ENCODE results near the gene TGFBR2.

Gene TGFBR2

DNA sequence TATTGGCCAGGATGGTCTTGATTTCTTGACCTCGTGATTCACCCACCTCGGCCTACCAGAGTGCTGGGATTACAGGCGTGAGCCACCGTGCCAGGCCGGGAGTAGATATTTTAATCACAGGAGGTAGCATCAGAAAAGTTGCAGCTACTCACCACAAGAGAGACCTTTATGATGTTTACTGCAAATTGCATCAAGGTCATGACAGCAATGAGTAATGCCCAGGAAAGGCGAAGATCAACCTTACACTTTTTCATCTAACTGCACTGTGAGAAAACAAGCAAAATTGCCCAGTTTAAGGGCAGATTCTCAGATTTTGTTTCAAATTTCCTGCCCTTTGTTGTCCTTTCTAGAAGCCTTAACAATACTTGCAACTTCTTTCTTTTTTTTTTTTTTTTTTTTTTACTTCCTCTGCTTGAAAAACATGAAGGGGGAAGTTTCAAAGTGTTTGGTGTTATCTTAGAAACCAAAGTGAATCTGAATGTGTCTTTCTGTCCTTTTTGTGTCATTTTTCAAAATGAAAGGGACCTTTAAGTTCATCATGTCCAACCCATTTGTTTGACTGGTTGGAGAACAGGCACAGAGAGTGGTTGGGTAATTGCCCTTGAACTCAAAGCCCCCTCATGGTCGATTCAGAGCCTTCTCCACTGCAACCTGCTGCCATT, 25.0 kb downstream of the TGFBR2 start:
- H3K27me3 ChIP-seq (replicated peaks) = no peaks in the 10 kb centered on the region
- TF ChIP-seq, protein P1, sequence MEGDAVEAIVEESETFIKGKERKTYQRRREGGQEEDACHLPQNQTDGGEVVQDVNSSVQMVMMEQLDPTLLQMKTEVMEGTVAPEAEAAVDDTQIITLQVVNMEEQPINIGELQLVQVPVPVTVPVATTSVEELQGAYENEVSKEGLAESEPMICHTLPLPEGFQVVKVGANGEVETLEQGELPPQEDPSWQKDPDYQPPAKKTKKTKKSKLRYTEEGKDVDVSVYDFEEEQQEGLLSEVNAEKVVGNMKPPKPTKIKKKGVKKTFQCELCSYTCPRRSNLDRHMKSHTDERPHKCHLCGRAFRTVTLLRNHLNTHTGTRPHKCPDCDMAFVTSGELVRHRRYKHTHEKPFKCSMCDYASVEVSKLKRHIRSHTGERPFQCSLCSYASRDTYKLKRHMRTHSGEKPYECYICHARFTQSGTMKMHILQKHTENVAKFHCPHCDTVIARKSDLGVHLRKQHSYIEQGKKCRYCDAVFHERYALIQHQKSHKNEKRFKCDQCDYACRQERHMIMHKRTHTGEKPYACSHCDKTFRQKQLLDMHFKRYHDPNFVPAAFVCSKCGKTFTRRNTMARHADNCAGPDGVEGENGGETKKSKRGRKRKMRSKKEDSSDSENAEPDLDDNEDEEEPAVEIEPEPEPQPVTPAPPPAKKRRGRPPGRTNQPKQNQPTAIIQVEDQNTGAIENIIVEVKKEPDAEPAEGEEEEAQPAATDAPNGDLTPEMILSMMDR (IDR thresholded peaks at IDR 0.05; ENCODE audit: low read depth, low read length, missing control alignments) = peak; percentile 8
- no peak overlapping the region for H3K4me3 ChIP-seq (ENCODE audit: low read depth, low read length)
- peak overlapping the region; percentile 48 for H3K27ac ChIP-seq
- DNase-seq = peak; percentile 40
- H3K36me3 ChIP-seq (replicated peaks) = peaks cover 10% of the 10 kb centered on the region
- in situ Hi-C loops (cut with HindIII; ENCODE audit: low pct_ligation_motif_present, low sequenced_read_pairs) = no loop called here

DNA sequence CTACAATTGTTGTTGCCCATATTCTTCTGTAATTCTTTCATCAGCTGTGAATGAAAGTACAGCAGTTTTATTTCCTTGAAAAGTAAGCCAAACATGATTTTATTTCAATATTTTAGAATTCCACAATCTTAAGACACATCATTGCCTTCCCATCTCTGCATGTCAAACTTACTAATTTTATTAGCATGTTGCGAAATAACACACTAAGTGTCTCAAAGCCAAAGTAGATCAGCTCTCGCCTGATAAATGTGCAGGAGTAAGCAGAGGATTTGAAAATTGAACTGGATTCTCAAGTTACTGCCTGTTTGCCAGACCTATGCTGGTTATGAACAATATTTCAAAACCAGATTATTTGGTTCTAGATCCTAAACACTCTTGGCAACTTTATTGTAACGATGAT, 25.7 kb downstream of the TGFBR2 start:
- peaks cover 10% of the 10 kb centered on the region for H3K36me3 ChIP-seq (replicated peaks)
- TF ChIP-seq, protein P1 (IDR thresholded peaks at IDR 0.05; ENCODE audit: low read depth, low read length, missing control alignments) = no peak
- H3K27ac ChIP-seq = no peak overlapping the region
- no peak for DNase-seq
- no peak overlapping the region for H3K4me3 ChIP-seq (ENCODE audit: low read depth, low read length)
- in situ Hi-C loops (cut with HindIII; ENCODE audit: low pct_ligation_motif_present, low sequenced_read_pairs) = no loop called here
- no peaks in the 10 kb centered on the region for H3K27me3 ChIP-seq (replicated peaks)

DNA sequence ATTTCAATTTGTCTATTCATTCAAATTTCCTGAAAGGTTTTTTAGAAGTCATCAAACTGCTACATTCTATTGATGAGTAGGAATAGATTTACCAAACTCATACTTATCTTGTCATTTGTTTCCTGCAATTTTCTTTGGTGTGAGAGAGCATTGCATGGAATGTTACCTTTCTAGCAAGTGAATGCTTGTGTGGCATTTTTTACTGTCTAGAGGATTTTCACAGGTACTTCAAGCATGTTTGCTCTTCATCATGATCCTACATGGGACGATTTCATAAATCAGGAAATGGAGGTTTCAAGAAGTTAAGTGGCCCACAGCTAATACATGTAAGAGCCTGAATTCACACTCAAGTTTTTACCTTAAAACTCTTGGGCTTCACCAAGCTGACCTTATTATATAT, 26.1 kb downstream of the TGFBR2 start:
- Histone ChIP-seq H3K36me3 (replicated peaks) (peaks cover 10% of the 10 kb centered on the region), H3K27me3 (replicated peaks) (no peaks in the 10 kb centered on the region), H3K4me3 (ENCODE audit: low read depth, low read length) (no peak overlapping the region), H3K27ac (no peak overlapping the region)
- in situ Hi-C loops (cut with HindIII; ENCODE audit: low pct_ligation_motif_present, low sequenced_read_pairs) = no loop called here
- TF ChIP-seq, protein P1 (IDR thresholded peaks at IDR 0.05; ENCODE audit: low read depth, low read length, missing control alignments) = no peak
- no peak for DNase-seq

DNA sequence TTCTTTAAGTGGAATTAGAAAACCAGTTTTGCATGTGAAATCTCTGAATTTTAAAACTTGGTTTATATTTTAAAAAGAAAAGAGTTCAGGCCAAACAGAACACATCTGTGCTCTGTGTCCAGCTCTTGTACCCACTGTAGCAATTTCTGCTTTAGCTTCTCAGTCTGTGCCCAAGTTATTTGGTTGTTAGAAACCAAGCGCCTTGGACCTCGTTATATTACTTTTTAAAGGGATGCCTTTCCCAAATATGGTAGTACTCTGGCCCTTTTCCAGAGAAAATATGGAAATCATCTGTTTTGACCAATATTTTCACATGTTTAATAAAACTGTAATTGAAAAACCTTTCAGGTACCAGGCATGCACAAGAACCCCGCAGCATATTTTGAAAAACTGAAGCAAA, 27.3 kb downstream of the TGFBR2 start:
- Histone ChIP-seq H3K27ac (no peak overlapping the region), H3K4me3 (ENCODE audit: low read depth, low read length) (no peak overlapping the region), H3K27me3 (replicated peaks) (no peaks in the 10 kb centered on the region), H3K36me3 (replicated peaks) (peaks cover 10% of the 10 kb centered on the region)
- DNase-seq = no peak
- in situ Hi-C loops (cut with HindIII; ENCODE audit: low pct_ligation_motif_present, low sequenced_read_pairs) = no loop called here
- TF ChIP-seq, protein P1 (IDR thresholded peaks at IDR 0.05; ENCODE audit: low read depth, low read length, missing control alignments) = no peak

DNA sequence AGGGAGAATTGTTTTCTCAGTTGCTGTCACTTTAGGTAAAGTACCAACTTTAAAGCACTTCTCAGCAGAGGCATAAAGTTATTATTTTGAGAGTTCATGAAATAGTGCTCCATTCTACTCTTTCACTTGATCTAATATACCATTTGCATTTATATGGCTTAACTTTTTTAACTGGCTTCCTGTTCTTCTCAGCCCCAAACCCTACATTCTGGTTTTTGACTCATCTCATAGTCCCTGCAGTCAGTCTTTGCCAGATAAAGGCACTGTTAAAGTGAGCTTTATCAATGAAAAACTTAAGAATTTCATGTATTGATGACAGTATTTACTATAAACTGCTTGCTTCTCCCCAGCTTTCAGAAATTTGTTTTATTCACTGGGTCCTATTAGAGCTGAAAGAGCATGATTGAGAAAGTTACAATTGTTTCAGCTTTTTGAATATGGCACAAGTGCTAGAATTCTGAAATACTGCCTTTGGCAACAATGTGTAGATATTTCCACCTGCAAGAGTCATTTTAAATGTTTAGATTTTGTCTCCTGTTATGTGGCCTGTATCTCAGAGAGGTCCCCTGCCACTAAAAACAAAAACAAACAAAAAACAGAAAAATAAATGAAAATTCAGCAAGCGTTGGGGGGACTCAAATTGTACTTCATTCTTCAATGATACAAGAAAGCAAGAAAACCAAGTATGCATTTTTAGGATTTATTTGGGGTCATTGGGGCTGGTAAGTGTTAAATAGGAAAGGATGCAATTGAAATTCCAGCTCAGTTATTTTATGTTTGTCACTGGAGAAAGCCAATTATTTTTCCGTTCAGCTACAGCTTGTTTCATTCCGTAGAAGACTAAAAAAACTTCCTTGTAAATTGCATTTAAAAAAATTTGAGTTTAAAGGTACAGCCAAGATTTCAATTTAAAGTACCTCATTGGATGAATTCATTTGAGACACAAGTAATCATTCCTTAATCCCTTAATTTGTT, 28.6 kb downstream of the TGFBR2 start:
- no peak overlapping the region for H3K27ac ChIP-seq
- peaks cover 10% of the 10 kb centered on the region for H3K36me3 ChIP-seq (replicated peaks)

More for the DNA sequence above, 28.6 kb downstream of the TGFBR2 start:
- in situ Hi-C loops (cut with HindIII; ENCODE audit: low pct_ligation_motif_present, low sequenced_read_pairs) = no loop called here
- no peak for DNase-seq
- Histone ChIP-seq H3K27me3 (replicated peaks) (no peaks in the 10 kb centered on the region), H3K4me3 (ENCODE audit: low read depth, low read length) (no peak overlapping the region)
- TF ChIP-seq, protein P1 (IDR thresholded peaks at IDR 0.05; ENCODE audit: low read depth, low read length, missing control alignments) = no peak
